HG03432 (cell line): ENCODE data around the gene PGAP1.

ENCODE experiments used
- ATAC-seq: cut with Tn5 transposase; IDR thresholded peaks from one replicate; pipeline ENCODE4 v1.9.1; 2021; ENCODE audit warnings: mild to moderate bottlenecking, moderate library complexity; ENCODE audit not compliant: unreplicated experiment

PGAP1 gene

GRCh38 chr2:196899976-196900375 is 26.5 kb downstream of the PGAP1 start:
- ATAC-seq, result no peak

- ATAC-seq, result no peak
These were observed 35.4 kb downstream of the PGAP1 start for GRCh38 chr2:196891136-196891535.

- no peak for ATAC-seq
These were observed 39.1 kb downstream of the PGAP1 start for GRCh38 chr2:196887431-196887830.

- ATAC-seq, result no peak
These were observed 42.1 kb downstream of the PGAP1 start for GRCh38 chr2:196884368-196884767.

GRCh38 chr2:196876364-196876763 is 50.1 kb downstream of the PGAP1 start:
- no peak for ATAC-seq

GRCh38 chr2:196875414-196875813 is 51.1 kb downstream of the PGAP1 start:
- ATAC-seq, result no peak

GRCh38 chr2:196873511-196873910 is 53.0 kb downstream of the PGAP1 start:
- ATAC-seq, result no peak

GRCh38 chr2:196854629-196855028 is 71.9 kb downstream of the PGAP1 start:
- ATAC-seq, result no peak

- ATAC-seq, result no peak
These were observed 73.0 kb downstream of the PGAP1 start for GRCh38 chr2:196853301-196854087.

- ATAC-seq, result no peak
These were observed 75.4 kb downstream of the PGAP1 start for GRCh38 chr2:196851088-196851487.

GRCh38 chr2:196849895-196850294 is 76.6 kb downstream of the PGAP1 start:
- no peak for ATAC-seq

GRCh38 chr2:196846295-196846694 is 80.2 kb downstream of the PGAP1 start:
- ATAC-seq, result no peak

- no peak for ATAC-seq
These were observed 81.1 kb downstream of the PGAP1 start for GRCh38 chr2:196845371-196845770.

GRCh38 chr2:196840171-196840570 is 86.3 kb downstream of the PGAP1 start:
- no peak for ATAC-seq

- ATAC-seq, result no peak
These were observed 86.9 kb downstream of the PGAP1 start for GRCh38 chr2:196839574-196839973.

- ATAC-seq, result no peak
These were observed 90.1 kb downstream of the PGAP1 start for GRCh38 chr2:196836440-196836839.

- no peak for ATAC-seq
These were observed 95.8 kb downstream of the PGAP1 start for GRCh38 chr2:196830701-196831100.

- ATAC-seq, result no peak
These were observed 99.2 kb downstream of the PGAP1 start for GRCh38 chr2:196827356-196827755.

- no peak for ATAC-seq
These were observed 102.6 kb downstream of the PGAP1 start for GRCh38 chr2:196823750-196824522.

GRCh38 chr2:196821195-196821594 is 105.3 kb downstream of the PGAP1 start:
- no peak for ATAC-seq

- ATAC-seq, result no peak
These were observed 117.2 kb downstream of the PGAP1 start, which contains the start of gene C2orf66 for GRCh38 chr2:196809260-196809659. C2orf66 (minus strand) TSS chr2:196809355; CDS start chr2:196809336, 19 bp downstream.

- ATAC-seq, result no peak
These were observed 118.3 kb downstream of the PGAP1 start for GRCh38 chr2:196808083-196808665.
